Endodermal cell (in vitro differentiated cells): ENCODE results near the gene ABI3. TPM values are rescaled to one million over a fixed set of nuclear protein-coding genes. Genes with fewer than 3 reads are reported as not detected.

Experiments used
- DNase-seq: peaks from one replicate; pipeline ENCODE4 v3.0.0-alpha.2; 2017
- H3K27ac ChIP-seq: 2 replicates; pipeline ENCODE4 v1.5.1; 2013; ENCODE audit warnings: mild to moderate bottlenecking, low read depth, low read length, moderate library complexity
- H3K27me3 ChIP-seq: 2 replicates; pipeline ENCODE4 v1.6.1; 2013; ENCODE audit warnings: mild to moderate bottlenecking, low read length, moderate library complexity; ENCODE audit not compliant: insufficient read depth, control insufficient read depth, poor library complexity, severe bottlenecking
- H3K36me3 ChIP-seq: 2 replicates; pipeline ENCODE4 v1.7.0; 2013; ENCODE audit warnings: mild to moderate bottlenecking, low read length, moderate library complexity; ENCODE audit not compliant: control insufficient read depth, insufficient read depth
- H3K4me1 ChIP-seq: one replicate; pipeline ENCODE4 v1.7.0; 2013; ENCODE audit warnings: low read length; ENCODE audit not compliant: control insufficient read depth, insufficient read depth
- H3K4me3 ChIP-seq: 2 replicates; pipeline ENCODE4 v1.5.1; 2013; ENCODE audit warnings: mild to moderate bottlenecking, low read length, moderate library complexity
- H3K9ac ChIP-seq: 2 replicates; pipeline ENCODE4 v1.6.1; 2013; ENCODE audit warnings: mild to moderate bottlenecking, low read length, moderate library complexity; ENCODE audit not compliant: poor library complexity, severe bottlenecking; ENCODE audit errors: extremely low read depth
- H3K9me3 ChIP-seq: 2 replicates; pipeline ENCODE4 v1.6.1; 2013; ENCODE audit warnings: mild to moderate bottlenecking, low read length, moderate library complexity; ENCODE audit not compliant: control insufficient read depth
- H3K27ac Mint-ChIP-seq: 2 replicates; pipeline ENCODE4 v1.8.0; 2020; ENCODE audit warnings: mixed read lengths
- H3K27me3 Mint-ChIP-seq: 2 replicates; pipeline ENCODE4 v1.8.0; 2021; ENCODE audit warnings: mild to moderate bottlenecking, mixed read lengths; ENCODE audit not compliant: insufficient read depth
- H3K36me3 Mint-ChIP-seq: 2 replicates; pipeline ENCODE4 v1.8.0; 2020; ENCODE audit warnings: low read depth, mixed read lengths
- H3K4me1 Mint-ChIP-seq: 2 replicates; pipeline ENCODE4 v1.8.0; 2020; ENCODE audit warnings: mixed read lengths
- H3K4me3 Mint-ChIP-seq: 2 replicates; pipeline ENCODE4 v1.8.0; 2020; ENCODE audit warnings: mild to moderate bottlenecking, moderate library complexity, mixed read lengths
- H3K9me3 Mint-ChIP-seq: 2 replicates; pipeline ENCODE4 v1.8.0; 2020; ENCODE audit warnings: mild to moderate bottlenecking, mixed read lengths
- CTCF ChIP-seq: fragments of 200-600 bp; sonication (generic); conservative IDR thresholded peaks from 2 replicates; pipeline ENCODE4 v1.5.0; 2021; ENCODE audit warnings: antibody characterized with exemption, mild to moderate bottlenecking
- WGBS, 2 experiments: methylation state at CpG; one replicate each; pipeline versions ENCODE4 v1.1.5 to v1.1.7; 2013; ENCODE audit warnings: missing lambda C conversion rate in 2 of 2, mixed read lengths in 1 of 2; ENCODE audit not compliant: insufficient coverage in 1 of 2, insufficient read length in 1 of 2; 5-methylcytosine and 5-hydroxymethylcytosine counted together
- total RNA-seq, 2 donors: library from RNA; stranded (reverse); fragmentation: NEBNext Ultra II Directional in 1 of 2; extraction: Animal tissue kit (Norgen Biotek cat#: 25700) in 1 of 2; gene quantifications; 2 replicates in 1 of 2; 3 replicates in 1 of 2; pipeline ENCODE4 v1.2.1, GENCODE V29; 2021

Gene ABI3
- total RNA-seq, 2 donors from 2014 or later: 0.58 to 1.7 TPM

DNA sequence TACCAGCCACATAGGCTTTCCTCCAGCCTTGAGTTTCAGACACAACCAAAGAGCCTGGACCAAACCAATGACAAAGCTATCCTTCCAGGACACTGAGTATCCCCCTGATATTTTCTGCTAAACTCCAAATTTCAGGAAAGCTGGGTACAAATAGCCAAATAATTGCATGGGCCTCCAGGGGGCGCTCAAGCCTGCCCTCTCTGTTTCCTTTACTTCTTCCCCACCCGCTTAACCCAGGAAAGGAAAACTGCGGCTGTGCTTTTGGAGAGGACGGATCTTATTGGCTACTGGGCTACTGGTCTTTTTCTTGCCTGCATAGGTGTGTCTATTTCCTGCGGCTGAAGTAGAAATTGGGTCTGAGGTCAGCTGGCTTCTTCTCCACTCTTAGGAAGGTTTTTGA lies 30.2 kb upstream of the ABI3 start:
- Mint-ChIP-seq H3K27ac (no peak overlapping the region), H3K9me3 (peaks cover 74% of the 10 kb centered on the region), H3K27me3 (peaks cover 11% of the 10 kb centered on the region), H3K4me3 (no peak overlapping the region), H3K36me3 (peaks cover 20% of the 10 kb centered on the region), H3K4me1 (no peaks in the 10 kb centered on the region)
- H3K27me3 ChIP-seq: no peaks in the 10 kb centered on the region
- no peak overlapping the region for H3K9ac ChIP-seq
- WGBS, 2 experiments: 51 to 70% methylated on average over 2 to 5 of the region's 5 CpGs
- DNase-seq: peak; percentile 92
- no peaks in the 10 kb centered on the region for H3K4me1 ChIP-seq
- peak; percentile 82 for TF ChIP-seq CTCF
- H3K27ac ChIP-seq: no peak overlapping the region
- H3K36me3 ChIP-seq: no peaks in the 10 kb centered on the region
- peak overlapping the region; percentile 60 for H3K4me3 ChIP-seq
- H3K9me3 ChIP-seq: peaks cover 73% of the 10 kb centered on the region

DNA sequence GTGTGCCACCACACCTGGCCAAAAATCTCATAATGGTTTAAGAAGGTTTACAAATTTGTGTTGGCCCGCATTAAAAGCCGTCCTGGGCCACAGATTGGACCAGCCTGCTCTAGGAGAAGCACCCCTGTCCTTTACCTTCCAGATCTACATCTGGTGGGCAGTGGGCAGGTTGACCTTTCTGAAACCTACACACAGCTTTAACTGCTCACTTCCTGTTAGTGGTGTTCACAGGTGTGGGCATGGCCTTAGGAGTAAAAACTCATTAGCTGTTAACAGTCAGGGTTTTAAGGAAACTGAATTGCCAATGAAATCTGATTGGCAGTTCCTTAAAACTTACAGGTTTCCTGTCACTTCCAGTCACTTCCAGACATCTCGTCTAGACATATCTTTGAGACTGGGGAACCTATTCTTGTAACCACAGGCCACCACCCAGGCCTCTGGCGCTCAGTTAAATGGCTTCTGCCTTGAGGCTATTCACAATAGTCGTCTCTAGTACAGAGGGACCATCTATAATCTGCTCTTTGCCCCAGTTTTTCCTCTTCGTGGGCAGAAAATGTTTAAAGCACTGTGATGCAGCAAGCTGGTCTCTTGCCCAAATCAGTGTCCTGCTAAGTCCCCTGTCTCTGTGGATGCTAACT lies 29.4 kb upstream of the ABI3 start:
- H3K4me1 ChIP-seq: no peaks in the 10 kb centered on the region
- no peaks in the 10 kb centered on the region for H3K27me3 ChIP-seq
- Mint-ChIP-seq H3K9me3 (peaks cover 74% of the 10 kb centered on the region), H3K4me3 (no peak overlapping the region), H3K27me3 (peaks cover 10% of the 10 kb centered on the region), H3K27ac (no peak overlapping the region), H3K4me1 (no peaks in the 10 kb centered on the region), H3K36me3 (peaks cover 18% of the 10 kb centered on the region)
- no peak overlapping the region for H3K4me3 ChIP-seq
- H3K9ac ChIP-seq: no peak overlapping the region
- no peak for TF ChIP-seq CTCF
- H3K9me3 ChIP-seq: peaks cover 73% of the 10 kb centered on the region
- no peak for DNase-seq
- no peaks in the 10 kb centered on the region for H3K36me3 ChIP-seq
- 87 to 88% methylated on average over 5 to 6 of the region's 6 CpGs for WGBS, 2 experiments
- H3K27ac ChIP-seq: no peak overlapping the region

GRCh38 chr17:49183341-49183740 lies 27.2 kb upstream of the ABI3 start:
- no peak overlapping the region for H3K4me3 Mint-ChIP-seq
- Histone ChIP-seq H3K27ac (no peak overlapping the region), H3K27me3 (no peaks in the 10 kb centered on the region), H3K36me3 (no peaks in the 10 kb centered on the region), H3K9ac (no peak overlapping the region), H3K4me1 (no peaks in the 10 kb centered on the region), H3K4me3 (no peak overlapping the region), H3K9me3 (peaks cover 57% of the 10 kb centered on the region)
- 82% methylated on average over 5 of the region's 5 CpGs; no CpG with 5 or more reads in 1 of the 2 experiments for WGBS, 2 experiments
- H3K27ac Mint-ChIP-seq: no peak overlapping the region
- no peak for TF ChIP-seq CTCF
- H3K36me3 Mint-ChIP-seq: peaks cover 14% of the 10 kb centered on the region
- peaks cover 61% of the 10 kb centered on the region for H3K9me3 Mint-ChIP-seq
- DNase-seq: no peak
- no peaks in the 10 kb centered on the region for H3K4me1 Mint-ChIP-seq
- H3K27me3 Mint-ChIP-seq: peaks cover 10% of the 10 kb centered on the region
